COLO668 (cell line): ENCODE data around the gene FILIP1L.

ENCODE experiments used
- DNase-seq: peaks from one replicate; lab custom pipeline; 2025; ENCODE audit not compliant: unreplicated experiment; lab: John Stamatoyannopoulos, UW

The FILIP1L gene

GRCh38 chr3:99817437-99818240, 296.7 kb downstream of the FILIP1L start, which contains the start of gene CMSS1:
Gene CMSS1 (plus strand): TSS chr3:99817862.
- DNase-seq = peak; percentile 87

GRCh38 chr3:99817047-99817436, 297.3 kb downstream of the FILIP1L start:
- DNase-seq = peak; percentile 4

- DNase-seq = no peak
Observed at GRCh38 chr3:99810403-99810802, 303.9 kb downstream of the FILIP1L start.

GRCh38 chr3:99809565-99809964, 304.7 kb downstream of the FILIP1L start:
- DNase-seq = no peak

GRCh38 chr3:99808163-99808794, 306.0 kb downstream of the FILIP1L start:
- DNase-seq = peak; percentile 16

- no peak for DNase-seq
Observed at GRCh38 chr3:99805160-99805559, 309.1 kb downstream of the FILIP1L start.

GRCh38 chr3:99803297-99803696, 311.0 kb downstream of the FILIP1L start:
- DNase-seq = no peak

GRCh38 chr3:99799422-99799821, 314.9 kb downstream of the FILIP1L start:
- no peak for DNase-seq

GRCh38 chr3:99795573-99795972, 318.7 kb downstream of the FILIP1L start:
- DNase-seq = no peak

- no peak for DNase-seq
Observed at GRCh38 chr3:99794485-99794884, 319.8 kb downstream of the FILIP1L start.

GRCh38 chr3:99789011-99789721, 325.1 kb downstream of the FILIP1L start:
- peak; percentile 5 for DNase-seq
